Prostate gland (tissue), 2 donors: ENCODE measurements around the gene ASIP.

Experiments used
- POLR2A ChIP-seq: fragments of 450-650 bp; IDR thresholded peaks from one replicate; pipeline ENCODE4 v1.6.1; 2016; ENCODE audit warnings: antibody characterized with exemption, mild to moderate bottlenecking
- POLR2AphosphoS5 ChIP-seq: sonication (generic); formaldehyde crosslinking; IDR thresholded peaks from one replicate; pipeline ENCODE4 v1.6.1; 2017; ENCODE audit warnings: antibody characterized with exemption
- TF ChIP-seq, protein P1 (sequence below), 4 experiments: fragments of 200-600 bp in 2 of 4; fragments of 450-650 bp in 2 of 4; sonication (generic) in 2 of 4; IDR thresholded peaks; 1 replicate in 3 of 4; 2 replicates in 1 of 4; pipeline ENCODE4 v1.5.1; 2016 to 2019; ENCODE audit warnings: antibody characterized with exemption in 4 of 4, mild to moderate bottlenecking in 2 of 4, moderate library complexity in 2 of 4

DNA sequence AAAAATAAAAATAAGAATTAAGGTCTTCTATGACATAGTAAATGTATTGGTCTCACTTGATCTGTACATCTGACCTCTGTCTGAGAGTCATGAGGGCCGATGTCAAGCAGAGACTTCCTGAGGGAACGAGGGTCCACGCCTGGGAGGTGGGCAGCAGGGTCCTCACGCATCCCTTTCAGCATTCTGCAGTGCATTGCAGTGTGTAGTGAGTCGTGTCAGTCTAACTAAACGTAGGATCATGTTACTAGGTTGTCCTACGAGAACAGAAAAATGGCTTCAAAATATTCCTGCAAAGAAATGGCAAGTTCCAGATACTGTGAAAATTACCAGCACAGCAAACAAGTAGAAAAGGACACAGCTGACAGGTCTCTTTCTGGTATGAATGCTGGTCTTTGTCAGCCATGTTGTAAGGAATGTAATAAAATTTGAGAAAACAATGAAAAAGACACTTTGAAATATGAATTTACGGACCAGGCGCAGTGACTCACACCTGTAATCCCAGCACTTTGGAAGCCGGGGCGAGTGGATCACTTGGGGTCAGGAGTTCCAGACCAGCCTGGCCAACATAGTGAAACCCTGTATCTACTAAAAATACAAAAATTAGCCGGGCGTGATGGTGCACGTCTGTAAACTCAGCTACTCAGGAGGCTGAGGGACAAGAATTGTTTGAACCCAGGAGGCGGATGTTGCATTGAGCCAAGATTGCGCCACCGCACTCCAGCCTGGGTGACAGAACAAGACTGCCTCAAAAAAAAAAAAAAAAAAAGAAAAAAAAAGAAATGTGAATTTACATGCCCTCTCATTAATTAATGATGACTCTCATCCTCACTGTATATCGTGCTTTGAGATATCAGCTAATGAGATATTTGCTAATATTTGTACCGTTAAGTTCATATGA lies 64.4 kb downstream of the ASIP start:
- TF ChIP-seq POLR2A, result no peak
- TF ChIP-seq, protein P1, sequence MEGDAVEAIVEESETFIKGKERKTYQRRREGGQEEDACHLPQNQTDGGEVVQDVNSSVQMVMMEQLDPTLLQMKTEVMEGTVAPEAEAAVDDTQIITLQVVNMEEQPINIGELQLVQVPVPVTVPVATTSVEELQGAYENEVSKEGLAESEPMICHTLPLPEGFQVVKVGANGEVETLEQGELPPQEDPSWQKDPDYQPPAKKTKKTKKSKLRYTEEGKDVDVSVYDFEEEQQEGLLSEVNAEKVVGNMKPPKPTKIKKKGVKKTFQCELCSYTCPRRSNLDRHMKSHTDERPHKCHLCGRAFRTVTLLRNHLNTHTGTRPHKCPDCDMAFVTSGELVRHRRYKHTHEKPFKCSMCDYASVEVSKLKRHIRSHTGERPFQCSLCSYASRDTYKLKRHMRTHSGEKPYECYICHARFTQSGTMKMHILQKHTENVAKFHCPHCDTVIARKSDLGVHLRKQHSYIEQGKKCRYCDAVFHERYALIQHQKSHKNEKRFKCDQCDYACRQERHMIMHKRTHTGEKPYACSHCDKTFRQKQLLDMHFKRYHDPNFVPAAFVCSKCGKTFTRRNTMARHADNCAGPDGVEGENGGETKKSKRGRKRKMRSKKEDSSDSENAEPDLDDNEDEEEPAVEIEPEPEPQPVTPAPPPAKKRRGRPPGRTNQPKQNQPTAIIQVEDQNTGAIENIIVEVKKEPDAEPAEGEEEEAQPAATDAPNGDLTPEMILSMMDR (IDR thresholded peaks at IDR 0.05), result no peak
- peak; percentile 21 for TF ChIP-seq POLR2AphosphoS5
